K562 (cell line): ENCODE data around the gene PSMA7. TPM values are rescaled to one million over a fixed set of nuclear protein-coding genes. Genes with fewer than 3 reads are reported as not detected.

Experiments
- FOXM1 ChIP-seq, 2 experiments: fragments of 450-650 bp in 1 of 2; sonication (generic) in 1 of 2; formaldehyde crosslinking in 1 of 2; IDR thresholded peaks; 2 replicates each; pipeline versions ENCODE4 v1.6.1 to v1.9.0; 2017 to 2022; ENCODE audit warnings: low read depth in 2 of 2, mild to moderate bottlenecking in 2 of 2, missing genetic modification reagents in 1 of 2, moderate library complexity in 1 of 2
- NR2F6 ChIP-seq: fragments of 450-650 bp; formaldehyde crosslinking; IDR thresholded peaks from 2 replicates; pipeline ENCODE4 v1.4.0; 2020; ENCODE audit warnings: mild to moderate bottlenecking
- NR4A1 ChIP-seq, 2 experiments: fragments of 250-450 bp in 1 of 2; fragments of 450-650 bp in 1 of 2; sonication (Bioruptor Pico) in 1 of 2; IDR thresholded peaks; 2 replicates each; pipeline versions ENCODE4 v1.4.0 to v1.6.1; 2016 to 2020; ENCODE audit warnings: mild to moderate bottlenecking in 2 of 2, missing compliant biosample characterization in 1 of 2, missing genetic modification characterization in 1 of 2, moderate library complexity in 1 of 2
- POLR2G ChIP-seq: fragments of 200-400 bp; formaldehyde crosslinking; IDR thresholded peaks from 2 replicates; pipeline ENCODE4 v1.6.1; 2017; ENCODE audit warnings: low read depth, mild to moderate bottlenecking, antibody characterized with exemption, low read length, moderate library complexity
- SAFB2 ChIP-seq: fragments of 200-400 bp; formaldehyde crosslinking; IDR thresholded peaks from 2 replicates; pipeline ENCODE4 v1.6.1; 2018; ENCODE audit warnings: borderline replicate concordance, low read length, low read depth, moderate library complexity; ENCODE audit not compliant: severe bottlenecking
- SP1 ChIP-seq: sonication (generic); formaldehyde crosslinking; IDR thresholded peaks from 2 replicates; pipeline ENCODE4 v1.8.1; 2022; ENCODE audit warnings: mild to moderate bottlenecking, missing genetic modification reagents
- STAG1 ChIP-seq: sonication (generic); formaldehyde crosslinking; IDR thresholded peaks from 2 replicates; pipeline ENCODE4 v1.5.0; 2020; ENCODE audit warnings: missing genetic modification reagents, borderline replicate concordance
- ZEB2 ChIP-seq: fragments of 450-650 bp; IDR thresholded peaks from 2 replicates; pipeline ENCODE4 v1.6.1; 2016
- ZNF76 ChIP-seq: fragments of 250-450 bp; sonication (Bioruptor Pico); IDR thresholded peaks from 2 replicates; pipeline ENCODE4 v1.4.0; 2020; ENCODE audit warnings: mild to moderate bottlenecking, moderate library complexity, borderline replicate concordance
- polyA plus RNA-seq, 8 experiments: library from polyadenylated mRNA; depleted of rRNA in 4 of 8; stranded (reverse) in 5 of 8; unstranded in 3 of 8; fragments of >200 nt; fragmentation: Nextera tagmentation in 2 of 8; fragmentation: Illumina TruSeq in 1 of 8; extraction: Ambion mirVana in 2 of 8; extraction: Trizol in 1 of 8; gene quantifications; 2 replicates each; pipeline versions ENCODE4 v1.2.1 to v1.2.3, GENCODE V29; 2011 to 2014; ENCODE audit warnings: inconsistent platforms in 1 of 8, missing spikeins in 1 of 8
- total RNA-seq, 7 experiments: library from RNA; depleted of rRNA in 6 of 7; stranded (reverse); fragments of >200 nt in 6 of 7; fragmentation: Illumina TruSeq in 2 of 7; extraction: Trizol in 2 of 7; gene quantifications; 2 replicates each; pipeline versions ENCODE4 v1.2.1 to v1.2.3, GENCODE V29; 2011 to 2021; ENCODE audit warnings: low replicate concordance in 1 of 7
- TF ChIP-seq, protein P1 (sequence below): fragments of 200-600 bp; sonication (generic); IDR thresholded peaks from one replicate; pipeline ENCODE4 v1.6.1; 2012; ENCODE audit warnings: mild to moderate bottlenecking, low read depth, low read length, inconsistent platforms
- TF ChIP-seq, protein P2 (sequence below): fragments of 250-450 bp; sonication (Bioruptor Pico); IDR thresholded peaks from 2 replicates; pipeline ENCODE4 v1.5.0; 2021; ENCODE audit warnings: mild to moderate bottlenecking, moderate library complexity

The PSMA7 gene
- total and polyA plus RNA-seq, 9 of the 15 experiments (the other 6 are each of a cell fraction or from before 2014, with no cell fraction given): 257 to 510 (median 393) TPM

DNA sequence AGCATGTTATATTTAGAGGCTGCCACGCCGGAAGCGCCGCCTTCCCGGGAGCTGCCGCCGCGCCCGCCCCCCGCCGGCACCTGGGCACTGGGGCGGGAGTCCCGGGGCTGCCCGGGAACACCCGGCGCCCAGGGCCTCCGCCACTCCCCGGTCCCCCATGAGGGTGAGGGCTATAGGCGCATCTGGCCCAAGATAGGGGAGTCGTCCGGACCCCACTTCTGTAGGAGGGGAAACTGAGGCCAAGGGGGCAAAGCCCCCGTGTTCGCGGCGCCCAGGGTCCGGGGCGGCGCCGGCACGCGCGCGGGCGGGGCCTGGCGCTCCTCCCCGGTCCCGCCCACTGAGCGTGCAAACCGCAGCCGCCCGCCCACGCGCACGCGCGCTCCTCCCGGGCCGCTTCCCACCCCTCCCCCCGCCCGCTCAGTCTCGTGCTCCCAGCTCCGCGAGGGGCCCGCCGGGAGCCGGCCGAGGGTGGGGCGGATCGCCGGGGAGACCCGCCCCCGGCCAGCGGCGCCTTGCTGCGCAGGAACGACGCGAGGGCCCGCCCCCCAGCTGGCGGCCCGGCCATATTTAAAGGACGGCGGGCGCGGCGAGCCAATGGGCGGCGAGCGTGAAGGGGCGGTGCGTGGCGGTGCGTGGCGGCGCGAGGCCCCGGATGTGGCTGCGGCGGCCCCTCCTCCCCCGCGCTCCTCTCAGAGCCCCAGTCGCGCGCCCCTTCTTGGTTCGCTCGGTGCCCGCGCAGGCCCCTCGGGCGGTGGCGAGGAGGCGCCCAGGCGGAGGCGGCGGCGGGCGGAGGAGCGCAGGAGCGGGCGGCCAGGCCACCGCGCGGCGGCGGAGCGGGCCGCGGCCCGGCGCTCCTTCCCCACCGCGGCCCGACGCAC lies 21.2 kb downstream of the PSMA7 start, which contains the start of gene LSM14B (continued):
- TF ChIP-seq STAG1 (CRISPR knock-in tag) (no peak), SAFB2 (no peak), POLR2G (peak; percentile 77), SP1 (CRISPR knock-in tag) (peak; percentile 65), NR4A1 (CRISPR knock-in tag; IDR thresholded peaks at IDR 0.05) (no peak), NR4A1 (tag; IDR thresholded peaks at IDR 0.05) (no peak), ZNF76 (no peak), FOXM1 (IDR thresholded peaks at IDR 0.05; ENCODE audit: low read depth) (no peak), FOXM1 (CRISPR knock-in tag; IDR thresholded peaks at IDR 0.05; ENCODE audit: low read depth) (no peak), ZEB2 (no peak), NR2F6 (no peak)
- TF ChIP-seq, protein P1, sequence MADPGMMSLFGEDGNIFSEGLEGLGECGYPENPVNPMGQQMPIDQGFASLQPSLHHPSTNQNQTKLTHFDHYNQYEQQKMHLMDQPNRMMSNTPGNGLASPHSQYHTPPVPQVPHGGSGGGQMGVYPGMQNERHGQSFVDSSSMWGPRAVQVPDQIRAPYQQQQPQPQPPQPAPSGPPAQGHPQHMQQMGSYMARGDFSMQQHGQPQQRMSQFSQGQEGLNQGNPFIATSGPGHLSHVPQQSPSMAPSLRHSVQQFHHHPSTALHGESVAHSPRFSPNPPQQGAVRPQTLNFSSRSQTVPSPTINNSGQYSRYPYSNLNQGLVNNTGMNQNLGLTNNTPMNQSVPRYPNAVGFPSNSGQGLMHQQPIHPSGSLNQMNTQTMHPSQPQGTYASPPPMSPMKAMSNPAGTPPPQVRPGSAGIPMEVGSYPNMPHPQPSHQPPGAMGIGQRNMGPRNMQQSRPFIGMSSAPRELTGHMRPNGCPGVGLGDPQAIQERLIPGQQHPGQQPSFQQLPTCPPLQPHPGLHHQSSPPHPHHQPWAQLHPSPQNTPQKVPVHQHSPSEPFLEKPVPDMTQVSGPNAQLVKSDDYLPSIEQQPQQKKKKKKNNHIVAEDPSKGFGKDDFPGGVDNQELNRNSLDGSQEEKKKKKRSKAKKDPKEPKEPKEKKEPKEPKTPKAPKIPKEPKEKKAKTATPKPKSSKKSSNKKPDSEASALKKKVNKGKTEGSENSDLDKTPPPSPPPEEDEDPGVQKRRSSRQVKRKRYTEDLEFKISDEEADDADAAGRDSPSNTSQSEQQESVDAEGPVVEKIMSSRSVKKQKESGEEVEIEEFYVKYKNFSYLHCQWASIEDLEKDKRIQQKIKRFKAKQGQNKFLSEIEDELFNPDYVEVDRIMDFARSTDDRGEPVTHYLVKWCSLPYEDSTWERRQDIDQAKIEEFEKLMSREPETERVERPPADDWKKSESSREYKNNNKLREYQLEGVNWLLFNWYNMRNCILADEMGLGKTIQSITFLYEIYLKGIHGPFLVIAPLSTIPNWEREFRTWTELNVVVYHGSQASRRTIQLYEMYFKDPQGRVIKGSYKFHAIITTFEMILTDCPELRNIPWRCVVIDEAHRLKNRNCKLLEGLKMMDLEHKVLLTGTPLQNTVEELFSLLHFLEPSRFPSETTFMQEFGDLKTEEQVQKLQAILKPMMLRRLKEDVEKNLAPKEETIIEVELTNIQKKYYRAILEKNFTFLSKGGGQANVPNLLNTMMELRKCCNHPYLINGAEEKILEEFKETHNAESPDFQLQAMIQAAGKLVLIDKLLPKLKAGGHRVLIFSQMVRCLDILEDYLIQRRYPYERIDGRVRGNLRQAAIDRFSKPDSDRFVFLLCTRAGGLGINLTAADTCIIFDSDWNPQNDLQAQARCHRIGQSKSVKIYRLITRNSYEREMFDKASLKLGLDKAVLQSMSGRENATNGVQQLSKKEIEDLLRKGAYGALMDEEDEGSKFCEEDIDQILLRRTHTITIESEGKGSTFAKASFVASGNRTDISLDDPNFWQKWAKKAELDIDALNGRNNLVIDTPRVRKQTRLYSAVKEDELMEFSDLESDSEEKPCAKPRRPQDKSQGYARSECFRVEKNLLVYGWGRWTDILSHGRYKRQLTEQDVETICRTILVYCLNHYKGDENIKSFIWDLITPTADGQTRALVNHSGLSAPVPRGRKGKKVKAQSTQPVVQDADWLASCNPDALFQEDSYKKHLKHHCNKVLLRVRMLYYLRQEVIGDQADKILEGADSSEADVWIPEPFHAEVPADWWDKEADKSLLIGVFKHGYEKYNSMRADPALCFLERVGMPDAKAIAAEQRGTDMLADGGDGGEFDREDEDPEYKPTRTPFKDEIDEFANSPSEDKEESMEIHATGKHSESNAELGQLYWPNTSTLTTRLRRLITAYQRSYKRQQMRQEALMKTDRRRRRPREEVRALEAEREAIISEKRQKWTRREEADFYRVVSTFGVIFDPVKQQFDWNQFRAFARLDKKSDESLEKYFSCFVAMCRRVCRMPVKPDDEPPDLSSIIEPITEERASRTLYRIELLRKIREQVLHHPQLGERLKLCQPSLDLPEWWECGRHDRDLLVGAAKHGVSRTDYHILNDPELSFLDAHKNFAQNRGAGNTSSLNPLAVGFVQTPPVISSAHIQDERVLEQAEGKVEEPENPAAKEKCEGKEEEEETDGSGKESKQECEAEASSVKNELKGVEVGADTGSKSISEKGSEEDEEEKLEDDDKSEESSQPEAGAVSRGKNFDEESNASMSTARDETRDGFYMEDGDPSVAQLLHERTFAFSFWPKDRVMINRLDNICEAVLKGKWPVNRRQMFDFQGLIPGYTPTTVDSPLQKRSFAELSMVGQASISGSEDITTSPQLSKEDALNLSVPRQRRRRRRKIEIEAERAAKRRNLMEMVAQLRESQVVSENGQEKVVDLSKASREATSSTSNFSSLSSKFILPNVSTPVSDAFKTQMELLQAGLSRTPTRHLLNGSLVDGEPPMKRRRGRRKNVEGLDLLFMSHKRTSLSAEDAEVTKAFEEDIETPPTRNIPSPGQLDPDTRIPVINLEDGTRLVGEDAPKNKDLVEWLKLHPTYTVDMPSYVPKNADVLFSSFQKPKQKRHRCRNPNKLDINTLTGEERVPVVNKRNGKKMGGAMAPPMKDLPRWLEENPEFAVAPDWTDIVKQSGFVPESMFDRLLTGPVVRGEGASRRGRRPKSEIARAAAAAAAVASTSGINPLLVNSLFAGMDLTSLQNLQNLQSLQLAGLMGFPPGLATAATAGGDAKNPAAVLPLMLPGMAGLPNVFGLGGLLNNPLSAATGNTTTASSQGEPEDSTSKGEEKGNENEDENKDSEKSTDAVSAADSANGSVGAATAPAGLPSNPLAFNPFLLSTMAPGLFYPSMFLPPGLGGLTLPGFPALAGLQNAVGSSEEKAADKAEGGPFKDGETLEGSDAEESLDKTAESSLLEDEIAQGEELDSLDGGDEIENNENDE: no peak
- TF ChIP-seq, protein P2, sequence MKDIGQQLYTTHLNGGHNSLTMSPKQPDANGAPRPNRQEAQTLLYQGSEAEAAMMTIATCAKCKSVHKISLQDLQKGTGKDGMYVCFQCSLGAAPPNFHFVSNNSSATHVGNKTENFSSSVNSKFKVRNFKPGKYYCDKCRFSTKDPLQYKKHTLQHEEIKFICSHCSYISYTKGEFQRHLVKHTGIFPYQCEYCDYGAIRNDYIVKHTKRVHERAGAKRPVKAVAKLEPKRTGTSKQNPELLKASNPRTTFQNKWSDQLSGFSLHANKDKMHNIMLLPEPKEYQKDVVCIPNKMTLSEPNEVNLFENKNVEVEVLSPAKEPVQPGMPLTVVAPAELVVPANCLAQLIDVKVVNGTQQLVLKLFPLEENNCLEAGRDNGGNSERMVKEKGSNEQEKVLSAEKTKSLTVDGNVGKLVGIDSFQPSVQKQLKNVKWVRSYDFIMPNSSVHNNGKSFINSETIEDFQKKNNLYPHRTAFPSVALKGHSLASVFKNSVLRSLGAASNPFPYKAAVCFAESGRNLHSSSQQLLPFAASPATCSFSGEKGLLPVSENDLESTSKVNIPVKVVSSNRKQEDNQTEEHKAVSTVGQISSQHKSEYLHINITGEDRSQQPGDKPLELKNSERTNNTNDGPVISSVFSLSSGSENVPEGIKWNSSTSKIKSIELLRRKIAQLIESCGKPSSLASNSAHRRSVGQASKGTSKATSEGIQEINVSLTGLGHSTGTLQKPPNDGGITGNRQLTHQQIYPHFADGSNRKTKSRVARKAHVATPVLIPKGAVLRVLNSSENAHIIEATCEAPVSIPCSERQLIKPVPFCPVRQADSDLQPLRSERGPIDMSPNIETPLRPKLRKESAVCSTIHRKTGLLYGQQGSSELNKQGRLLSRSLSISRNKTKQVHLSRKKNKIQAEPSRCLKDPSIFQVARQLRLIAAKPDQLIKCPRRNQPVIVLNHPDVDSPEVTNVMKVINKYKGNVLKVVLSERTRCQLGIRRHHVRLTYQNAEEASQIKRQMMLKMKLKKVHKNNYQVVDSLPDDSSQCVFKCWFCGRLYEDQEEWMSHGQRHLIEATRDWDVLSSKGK (CRISPR knock-in tag): no peak
